Effector memory CD4-positive, alpha-beta T cell (primary cell): ENCODE data around the gene BSN.

Experiments used
- DNase-seq, 3 donors: peaks; one replicate each; pipeline ENCODE4 v3.0.0-alpha.2; 2020
- H3K27ac ChIP-seq: 2 replicates; pipeline ENCODE4 v1.7.0; 2013; ENCODE audit warnings: mild to moderate bottlenecking, low read length, moderate library complexity; ENCODE audit not compliant: insufficient read depth, poor library complexity, severe bottlenecking
- H3K27me3 ChIP-seq: replicated peaks from 2 replicates; pipeline ENCODE4 v1.7.0; 2013; ENCODE audit warnings: mild to moderate bottlenecking, low read length; ENCODE audit not compliant: insufficient read depth, control insufficient read depth, poor library complexity, severe bottlenecking
- H3K36me3 ChIP-seq: 2 replicates; pipeline ENCODE4 v1.7.0; 2013; ENCODE audit warnings: mild to moderate bottlenecking, low read length, moderate library complexity; ENCODE audit not compliant: control insufficient read depth, insufficient read depth
- H3K4me1 ChIP-seq: 2 replicates; pipeline ENCODE4 v1.7.0; 2013; ENCODE audit warnings: low read length, mild to moderate bottlenecking; ENCODE audit not compliant: control insufficient read depth, insufficient read depth, poor library complexity, severe bottlenecking
- H3K4me3 ChIP-seq: 2 replicates; pipeline ENCODE4 v1.7.0; 2013; ENCODE audit warnings: low read length, low read depth, mild to moderate bottlenecking; ENCODE audit not compliant: insufficient read depth, poor library complexity, severe bottlenecking
- H3K9me3 ChIP-seq: 2 replicates; pipeline ENCODE4 v1.7.0; 2013; ENCODE audit warnings: mild to moderate bottlenecking, low read length, moderate library complexity; ENCODE audit not compliant: control insufficient read depth

BSN gene

DNA sequence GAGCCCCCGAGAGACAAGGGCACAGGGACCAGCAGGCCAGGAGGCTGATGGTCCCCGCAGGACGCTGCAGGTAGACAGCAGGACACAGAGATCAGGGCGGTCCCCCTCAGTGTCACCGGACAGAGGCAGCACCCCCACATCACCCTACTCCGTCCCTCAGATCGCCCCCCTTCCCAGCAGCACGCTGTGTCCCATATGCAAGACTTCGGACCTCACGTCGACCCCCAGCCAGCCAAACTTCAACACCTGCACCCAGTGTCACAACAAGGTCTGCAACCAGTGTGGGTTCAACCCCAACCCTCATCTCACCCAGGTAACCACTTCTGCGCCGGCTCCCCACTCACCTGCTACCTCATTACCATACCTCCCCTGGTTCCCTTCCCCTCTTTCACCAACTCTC is 70.8 kb downstream of the BSN start:
- H3K27me3 ChIP-seq: no peaks in the 10 kb centered on the region
- no peak for DNase-seq
- H3K36me3 ChIP-seq: no peaks in the 10 kb centered on the region
- no peak overlapping the region for H3K27ac ChIP-seq
- no peaks in the 10 kb centered on the region for H3K4me1 ChIP-seq
- no peak overlapping the region for H3K4me3 ChIP-seq
- H3K9me3 ChIP-seq: no peaks in the 10 kb centered on the region

DNA sequence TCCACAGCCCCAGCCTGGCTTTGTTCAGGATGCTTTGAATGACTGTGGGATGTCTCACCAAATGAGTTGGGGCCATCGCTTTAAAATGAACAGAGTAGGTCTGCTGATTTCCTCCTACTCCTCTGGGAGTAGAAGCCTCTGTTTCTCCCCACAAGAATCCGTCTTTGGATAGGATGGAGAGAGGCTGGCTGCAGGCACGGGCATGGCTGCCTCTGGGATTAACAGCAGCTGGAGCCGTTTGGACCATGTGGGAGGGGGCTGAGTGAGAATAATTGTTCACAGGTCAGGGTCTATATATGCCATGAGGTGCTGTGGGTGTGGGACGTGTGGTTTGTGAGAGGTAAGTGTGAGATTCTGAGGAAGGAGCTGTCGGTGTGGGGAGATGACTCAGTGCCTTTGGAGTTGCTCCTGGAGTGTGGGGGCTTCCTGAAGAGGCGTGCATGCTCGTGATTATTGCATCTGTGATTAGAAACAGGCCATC is 71.9 kb downstream of the BSN start:
- no peaks in the 10 kb centered on the region for H3K9me3 ChIP-seq
- no peaks in the 10 kb centered on the region for H3K27me3 ChIP-seq
- no peaks in the 10 kb centered on the region for H3K4me1 ChIP-seq
- DNase-seq: no peak
- H3K4me3 ChIP-seq: no peak overlapping the region
- H3K27ac ChIP-seq: no peak overlapping the region
- no peaks in the 10 kb centered on the region for H3K36me3 ChIP-seq

- no peaks in the 10 kb centered on the region for H3K4me1 ChIP-seq
- no peaks in the 10 kb centered on the region for H3K9me3 ChIP-seq
- no peak overlapping the region for H3K4me3 ChIP-seq
- no peaks in the 10 kb centered on the region for H3K27me3 ChIP-seq
- no peaks in the 10 kb centered on the region for H3K36me3 ChIP-seq
- no peak for DNase-seq
- no peak overlapping the region for H3K27ac ChIP-seq
Observed at GRCh38 chr3:49626796-49627195, 72.5 kb downstream of the BSN start.

DNA sequence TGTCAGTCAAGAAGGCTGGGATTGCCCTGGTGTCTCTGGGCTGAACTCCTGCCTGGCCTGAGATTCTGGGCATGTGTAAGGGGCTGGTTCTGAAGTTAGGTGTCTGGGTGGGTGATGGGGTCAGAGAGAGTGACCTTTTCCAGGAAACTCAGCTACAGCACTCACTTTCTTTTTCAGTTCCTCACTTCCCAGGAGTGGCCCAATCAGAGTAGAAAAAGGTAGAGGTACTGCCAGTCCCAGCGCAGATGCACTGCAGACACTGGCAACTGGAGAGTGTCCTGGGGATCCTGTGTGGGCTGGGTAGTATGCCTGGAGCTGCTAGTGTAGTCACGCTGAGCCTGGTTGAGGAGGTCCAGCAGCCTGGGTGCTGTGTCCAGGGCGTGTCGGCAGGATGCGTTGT is 73.4 kb downstream of the BSN start:
- no peak for DNase-seq
- Histone ChIP-seq H3K4me1 (no peaks in the 10 kb centered on the region), H3K27ac (no peak overlapping the region), H3K27me3 (no peaks in the 10 kb centered on the region), H3K4me3 (no peak overlapping the region), H3K36me3 (no peaks in the 10 kb centered on the region), H3K9me3 (no peaks in the 10 kb centered on the region)

GRCh38 chr3:49628249-49628648 is 74.0 kb downstream of the BSN start:
- H3K4me3 ChIP-seq: no peak overlapping the region
- no peaks in the 10 kb centered on the region for H3K36me3 ChIP-seq
- no peak for DNase-seq
- H3K4me1 ChIP-seq: no peaks in the 10 kb centered on the region
- no peaks in the 10 kb centered on the region for H3K27me3 ChIP-seq
- H3K27ac ChIP-seq: no peak overlapping the region
- no peaks in the 10 kb centered on the region for H3K9me3 ChIP-seq

DNA sequence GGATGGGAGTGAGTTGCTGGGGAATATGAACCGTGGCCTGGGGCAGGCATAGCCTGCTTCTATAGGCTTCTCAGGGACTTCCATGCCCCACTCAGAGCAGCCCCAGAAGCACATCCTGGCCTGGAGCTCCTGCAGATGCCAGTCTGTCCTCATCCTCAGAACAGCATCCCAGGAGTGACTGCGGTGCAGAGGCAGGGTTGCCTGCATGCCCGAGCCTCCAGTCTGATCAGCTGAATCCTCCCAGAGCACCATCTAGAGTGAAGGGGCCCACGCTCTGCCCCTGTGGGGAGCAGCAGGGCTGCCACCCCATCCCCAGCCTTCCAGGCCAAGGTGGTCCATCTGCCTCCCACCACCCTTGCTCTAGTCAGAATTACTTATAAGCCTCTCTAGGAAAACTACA is 75.2 kb downstream of the BSN start:
- DNase-seq: no peak
- Histone ChIP-seq H3K9me3 (no peaks in the 10 kb centered on the region), H3K36me3 (no peaks in the 10 kb centered on the region)

GRCh38 chr3:49629866-49630265 is 75.6 kb downstream of the BSN start:
- no peak overlapping the region for H3K27ac ChIP-seq
- H3K9me3 ChIP-seq: no peaks in the 10 kb centered on the region
- H3K4me1 ChIP-seq: no peaks in the 10 kb centered on the region
- no peak overlapping the region for H3K4me3 ChIP-seq
- H3K36me3 ChIP-seq: no peaks in the 10 kb centered on the region
- no peak for DNase-seq
- no peaks in the 10 kb centered on the region for H3K27me3 ChIP-seq

More for the DNA sequence above, 75.2 kb downstream of the BSN start:
- H3K4me1 ChIP-seq: no peaks in the 10 kb centered on the region
- no peak overlapping the region for H3K27ac ChIP-seq
- H3K4me3 ChIP-seq: no peak overlapping the region
- no peaks in the 10 kb centered on the region for H3K27me3 ChIP-seq

DNA sequence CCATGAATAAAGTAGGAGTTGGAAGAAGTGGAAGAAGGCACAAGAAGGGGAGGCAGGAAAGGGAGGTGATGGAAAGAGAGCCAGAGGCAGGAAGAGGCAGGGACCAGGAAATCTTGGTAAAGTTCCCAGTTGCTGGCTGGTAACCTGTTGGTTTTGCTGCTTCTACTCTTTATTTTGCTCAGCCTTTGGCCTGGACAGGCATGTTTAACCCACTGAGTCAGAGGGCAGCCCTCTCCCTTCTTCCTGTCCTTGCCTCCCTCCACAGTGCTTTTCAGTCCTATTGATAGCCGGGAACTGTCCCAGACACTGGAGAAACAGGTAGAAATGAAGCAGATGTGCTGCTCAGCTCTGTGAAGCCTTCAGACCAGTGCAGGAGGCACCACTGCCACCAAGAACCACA is 76.5 kb downstream of the BSN start:
- Histone ChIP-seq H3K4me1 (no peaks in the 10 kb centered on the region), H3K9me3 (no peaks in the 10 kb centered on the region), H3K36me3 (no peaks in the 10 kb centered on the region), H3K27ac (no peak overlapping the region), H3K4me3 (no peak overlapping the region), H3K27me3 (no peaks in the 10 kb centered on the region)
- no peak for DNase-seq

GRCh38 chr3:49634736-49635135 is 80.5 kb downstream of the BSN start:
- Histone ChIP-seq H3K4me3 (no peak overlapping the region), H3K36me3 (no peaks in the 10 kb centered on the region), H3K27ac (no peak overlapping the region), H3K27me3 (no peaks in the 10 kb centered on the region), H3K9me3 (no peaks in the 10 kb centered on the region), H3K4me1 (no peaks in the 10 kb centered on the region)
- DNase-seq: no peak

- DNase-seq: no peak
- Histone ChIP-seq H3K9me3 (no peaks in the 10 kb centered on the region), H3K4me3 (no peak overlapping the region), H3K27ac (no peak overlapping the region), H3K27me3 (no peaks in the 10 kb centered on the region), H3K36me3 (no peaks in the 10 kb centered on the region), H3K4me1 (no peaks in the 10 kb centered on the region)
Observed at GRCh38 chr3:49636883-49637609, 82.8 kb downstream of the BSN start.
